Thoracic aorta (tissue), 2 donors: ENCODE data around the gene MPP3. TPM values are rescaled to one million over a fixed set of nuclear protein-coding genes. Genes with fewer than 3 reads are reported as not detected.
"Not testable (repeated sequence)": the region's sequence is repeated elsewhere in the genome, so short reads cannot be mapped to it uniquely, and the experiment has no call there.

Experiments used
- ATAC-seq: fragments of 150-250 bp; one replicate; pipeline ENCODE4 v1.8.0; 2017; ENCODE audit warnings: low read depth; ENCODE audit not compliant: insufficient number of reproducible peaks, low FRiP score
- DNase-seq: peaks from one replicate; pipeline ENCODE4 v3.0.0-alpha.2; 2020; ENCODE audit warnings: low spot score
- H3K27ac ChIP-seq, 2 donors: fragments of 200-600 bp; sonication (generic); 1 replicate in 1 of 2; 2 replicates in 1 of 2; pipeline ENCODE4 v1.5.1; 2016; ENCODE audit warnings: mild to moderate bottlenecking in 2 of 2, moderate library complexity in 2 of 2
- H3K27me3 ChIP-seq: fragments of 200-600 bp; sonication (generic); replicated peaks from 2 replicates; pipeline ENCODE4 v1.6.0; 2016; ENCODE audit warnings: mild to moderate bottlenecking; ENCODE audit not compliant: insufficient read depth
- H3K36me3 ChIP-seq: fragments of 200-600 bp; sonication (generic); one replicate; pipeline ENCODE4 v1.5.1; 2016
- H3K4me1 ChIP-seq, 2 donors: fragments of 200-600 bp; sonication (generic); 1 replicate in 1 of 2; 2 replicates in 1 of 2; pipeline versions ENCODE4 v1.5.1 to v1.6.0; 2016; ENCODE audit warnings: low read depth in 2 of 2, mild to moderate bottlenecking in 1 of 2; ENCODE audit not compliant: control insufficient read depth in 1 of 2
- H3K4me3 ChIP-seq: fragments of 200-600 bp; sonication (generic); 2 replicates; pipeline ENCODE4 v1.5.1; 2016; ENCODE audit warnings: mild to moderate bottlenecking
- H3K9me3 ChIP-seq: fragments of 200-600 bp; sonication (generic); 2 replicates; pipeline ENCODE4 v1.5.1; 2016
- total RNA-seq, 2 donors: library from RNA; depleted of rRNA; stranded (reverse); fragments of >200 nt; gene quantifications; one replicate each; pipeline versions ENCODE4 v1.1.0 to v1.2.3, GENCODE V29; 2016
- TF ChIP-seq, protein P1 (sequence below): fragments of 200-600 bp; sonication (generic); IDR thresholded peaks from one replicate; pipeline ENCODE4 v1.5.1; 2019; ENCODE audit warnings: antibody characterized with exemption

MPP3 gene
- total RNA-seq, 2 donors from 2014 or later = 32.8 to 73.8 TPM

GRCh38 chr17:43875476-43876147, 42.7 kb upstream of the MPP3 start:
- Histone ChIP-seq H3K9me3 (no peaks in the 10 kb centered on the region), H3K27me3 (no peaks in the 10 kb centered on the region), H3K27ac (no peak overlapping the region), H3K4me1 (no peaks in the 10 kb centered on the region), H3K36me3 (peaks cover 13% of the 10 kb centered on the region), H3K4me3 (no peak overlapping the region)
- DNase-seq (no peak), ATAC-seq (no peak)
- TF ChIP-seq, protein P1, sequence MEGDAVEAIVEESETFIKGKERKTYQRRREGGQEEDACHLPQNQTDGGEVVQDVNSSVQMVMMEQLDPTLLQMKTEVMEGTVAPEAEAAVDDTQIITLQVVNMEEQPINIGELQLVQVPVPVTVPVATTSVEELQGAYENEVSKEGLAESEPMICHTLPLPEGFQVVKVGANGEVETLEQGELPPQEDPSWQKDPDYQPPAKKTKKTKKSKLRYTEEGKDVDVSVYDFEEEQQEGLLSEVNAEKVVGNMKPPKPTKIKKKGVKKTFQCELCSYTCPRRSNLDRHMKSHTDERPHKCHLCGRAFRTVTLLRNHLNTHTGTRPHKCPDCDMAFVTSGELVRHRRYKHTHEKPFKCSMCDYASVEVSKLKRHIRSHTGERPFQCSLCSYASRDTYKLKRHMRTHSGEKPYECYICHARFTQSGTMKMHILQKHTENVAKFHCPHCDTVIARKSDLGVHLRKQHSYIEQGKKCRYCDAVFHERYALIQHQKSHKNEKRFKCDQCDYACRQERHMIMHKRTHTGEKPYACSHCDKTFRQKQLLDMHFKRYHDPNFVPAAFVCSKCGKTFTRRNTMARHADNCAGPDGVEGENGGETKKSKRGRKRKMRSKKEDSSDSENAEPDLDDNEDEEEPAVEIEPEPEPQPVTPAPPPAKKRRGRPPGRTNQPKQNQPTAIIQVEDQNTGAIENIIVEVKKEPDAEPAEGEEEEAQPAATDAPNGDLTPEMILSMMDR = no peak

- Histone ChIP-seq H3K4me3 (no peak overlapping the region), H3K9me3 (no peaks in the 10 kb centered on the region), H3K36me3 (peaks cover 7% of the 10 kb centered on the region), H3K27me3 (no peaks in the 10 kb centered on the region), H3K27ac (no peak overlapping the region), H3K4me1 (no peaks in the 10 kb centered on the region)
- TF ChIP-seq, protein P1 = no peak
- DNase-seq (no peak), ATAC-seq (no peak)
Measured at GRCh38 chr17:43874293-43874692, 41.3 kb upstream of the MPP3 start.

DNA sequence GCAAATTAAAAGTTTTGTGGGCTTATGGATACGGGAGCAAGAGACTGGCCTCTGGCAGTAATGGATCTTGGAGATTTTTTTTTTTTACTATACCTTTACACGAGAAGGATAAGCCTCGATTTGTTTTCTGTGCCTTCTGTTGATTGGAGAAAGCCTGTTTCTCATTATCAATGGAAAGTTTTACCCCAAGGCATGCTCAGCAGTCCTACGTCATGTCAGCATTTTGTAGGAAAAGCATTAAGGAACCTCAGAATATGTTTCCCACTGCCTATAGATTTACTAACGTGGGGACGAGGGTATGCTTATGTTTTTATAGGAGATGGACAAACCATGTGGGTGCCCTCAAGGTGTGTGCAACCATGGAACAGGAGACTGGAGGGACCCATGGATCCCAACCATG, 40.9 kb upstream of the MPP3 start:
- Histone ChIP-seq H3K4me3 (no peak overlapping the region), H3K27me3 (no peaks in the 10 kb centered on the region), H3K27ac (no peak overlapping the region), H3K4me1 (no peaks in the 10 kb centered on the region), H3K36me3 (peaks cover 3% of the 10 kb centered on the region), H3K9me3 (no peaks in the 10 kb centered on the region)
- TF ChIP-seq, protein P1 = no peak
- ATAC-seq (no peak), DNase-seq (no peak)

- Histone ChIP-seq H3K9me3 (no peaks in the 10 kb centered on the region), H3K36me3 (peaks cover 3% of the 10 kb centered on the region), H3K27ac (no peak overlapping the region), H3K4me1 (no peaks in the 10 kb centered on the region), H3K4me3 (no peak overlapping the region), H3K27me3 (no peaks in the 10 kb centered on the region)
- ATAC-seq (no peak), DNase-seq (no peak)
- TF ChIP-seq, protein P1 = no peak
Measured at GRCh38 chr17:43873091-43873490, 40.1 kb upstream of the MPP3 start.

DNA sequence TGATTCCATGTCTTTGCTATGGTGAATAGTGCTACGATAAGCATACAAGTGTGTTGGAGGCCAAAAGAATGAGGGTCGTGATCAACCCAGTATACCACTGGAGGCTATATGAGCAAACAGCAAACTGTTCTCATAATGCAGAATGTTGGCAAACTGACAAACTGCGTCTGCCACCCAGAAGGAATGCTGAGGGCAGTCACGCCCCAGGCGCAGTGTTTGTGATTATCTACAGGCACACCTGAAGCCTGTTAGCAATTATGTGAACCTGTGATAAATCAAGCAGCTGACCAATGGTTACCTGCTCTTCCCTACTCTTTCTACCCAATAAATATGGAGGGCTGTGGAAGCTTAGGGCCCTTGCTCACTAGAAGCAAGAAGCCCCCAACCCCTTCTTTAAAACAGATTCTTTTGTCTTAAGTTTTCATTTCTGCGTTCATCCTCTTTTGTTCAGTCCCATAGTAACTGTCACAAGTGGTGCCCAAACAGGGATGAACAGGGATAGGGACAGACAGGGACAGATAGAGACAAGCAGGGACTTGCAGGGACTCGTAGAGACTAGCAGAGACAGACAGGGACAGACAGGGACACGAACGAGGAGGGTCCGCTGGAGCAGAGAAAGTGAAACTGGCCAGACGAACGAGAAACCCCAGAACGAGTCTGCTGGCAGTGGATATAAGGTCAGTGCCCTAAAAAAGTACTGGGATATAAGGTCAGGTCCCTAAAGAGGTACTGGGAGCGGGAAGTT, 39.2 kb upstream of the MPP3 start:
- no peaks in the 10 kb centered on the region for H3K27me3 ChIP-seq
- H3K9me3 ChIP-seq = no peaks in the 10 kb centered on the region
- ATAC-seq (no peak), DNase-seq (no peak)
- H3K36me3 ChIP-seq = no peaks in the 10 kb centered on the region
- H3K4me3 ChIP-seq = no peak overlapping the region
- no peak overlapping the region for H3K27ac ChIP-seq
- TF ChIP-seq, protein P1 = no peak
- no peaks in the 10 kb centered on the region for H3K4me1 ChIP-seq

DNA sequence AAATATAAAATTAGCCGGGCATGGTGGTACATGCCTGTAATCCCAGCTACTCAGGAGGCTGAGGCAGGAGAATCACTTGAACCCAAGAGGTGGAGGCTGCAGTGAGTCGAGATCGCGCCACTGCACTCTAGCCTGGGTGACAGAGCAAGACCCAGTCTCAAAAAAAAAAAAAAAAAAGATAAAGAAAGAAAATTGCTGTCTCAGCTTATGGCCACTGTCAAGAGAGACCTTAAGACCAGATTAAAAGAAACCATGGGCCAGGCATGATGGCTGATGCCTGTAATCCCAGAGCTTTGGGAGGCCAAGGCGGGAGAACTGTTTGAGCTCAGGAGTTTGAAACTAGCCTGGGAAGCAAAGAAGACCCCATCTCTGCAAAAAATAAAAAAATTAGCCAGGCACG, 36.1 kb upstream of the MPP3 start:
- not testable (repeated sequence) for ATAC-seq, H3K9me3 ChIP-seq, H3K27ac ChIP-seq, DNase-seq, H3K4me1 ChIP-seq, H3K4me3 ChIP-seq, H3K27me3 ChIP-seq, H3K36me3 ChIP-seq
